HPDE6-E6E7 (cell line): ENCODE data around the gene TTC7B.
A peak's percentile ranks its signal among the peaks of the same experiment; 100 is the strongest.

ENCODE experiments used
- DNase-seq: peaks from one replicate; pipeline ENCODE4 v3.0.0; 2011; ENCODE audit warnings: missing footprints; ENCODE audit errors: extremely low spot score

The TTC7B gene

DNA sequence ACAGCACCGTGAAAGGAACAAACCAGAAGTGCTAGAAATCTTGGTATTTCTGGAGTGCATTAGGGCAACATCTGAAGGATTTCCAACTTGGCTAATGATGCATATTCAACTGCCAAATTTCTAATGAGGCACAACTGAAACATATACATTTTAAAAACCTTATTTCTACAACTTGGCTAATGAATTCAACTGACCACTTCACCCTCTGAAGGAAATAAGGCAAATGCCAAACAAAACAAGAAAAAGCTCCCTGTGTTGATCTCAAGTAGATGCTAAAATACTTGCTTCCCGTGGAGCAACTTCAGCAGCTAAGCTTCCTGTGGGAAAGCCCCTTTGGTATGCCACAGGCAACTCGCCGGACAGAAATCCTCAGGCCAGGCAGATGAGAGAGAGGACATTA, 167.1 kb downstream of the TTC7B start:
- DNase-seq: no peak

DNA sequence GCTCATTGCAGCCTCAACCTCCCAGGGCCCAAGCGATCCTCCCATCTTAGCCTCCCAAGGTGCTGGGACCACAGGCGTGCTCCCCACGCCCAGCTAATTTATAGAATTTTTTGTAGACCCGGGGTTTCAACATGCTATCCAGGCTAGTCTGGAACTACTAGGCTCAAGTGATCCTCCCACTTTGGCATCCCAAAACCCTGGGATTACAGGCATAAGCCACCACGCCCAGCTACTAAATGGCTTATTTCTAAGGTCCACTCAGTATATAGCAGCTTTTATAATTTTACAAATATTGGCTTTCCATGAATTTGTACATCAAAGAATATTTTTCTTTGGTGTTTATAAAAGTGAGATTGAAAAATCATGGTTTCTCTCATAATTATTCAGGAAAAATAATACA, 167.8 kb downstream of the TTC7B start:
- DNase-seq: no peak

DNA sequence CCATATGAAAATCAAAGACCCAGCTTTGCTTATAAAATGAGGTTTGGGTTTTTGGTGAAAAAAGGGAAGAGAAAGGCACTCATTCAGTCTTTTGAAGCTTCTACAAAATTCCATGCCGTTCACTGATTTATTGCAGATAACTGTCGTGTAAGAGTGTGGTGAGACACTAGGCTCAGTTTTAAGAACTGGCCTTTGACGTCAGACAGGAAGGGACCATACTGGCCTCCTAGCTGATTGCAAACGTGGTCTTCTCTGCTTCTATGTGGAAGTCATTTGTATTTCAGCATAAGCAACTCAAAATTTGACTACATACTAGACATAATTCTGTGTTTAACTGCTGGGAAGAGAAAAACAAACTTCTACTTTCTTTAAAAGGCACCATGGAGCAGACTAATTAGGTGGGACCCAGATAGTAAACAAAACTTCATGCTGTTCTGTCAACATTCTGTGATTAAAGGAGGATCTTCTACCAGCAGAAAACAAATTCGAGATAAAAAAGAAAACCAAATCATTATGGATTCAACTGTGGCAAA, 168.7 kb downstream of the TTC7B start:
- DNase-seq: no peak

DNA sequence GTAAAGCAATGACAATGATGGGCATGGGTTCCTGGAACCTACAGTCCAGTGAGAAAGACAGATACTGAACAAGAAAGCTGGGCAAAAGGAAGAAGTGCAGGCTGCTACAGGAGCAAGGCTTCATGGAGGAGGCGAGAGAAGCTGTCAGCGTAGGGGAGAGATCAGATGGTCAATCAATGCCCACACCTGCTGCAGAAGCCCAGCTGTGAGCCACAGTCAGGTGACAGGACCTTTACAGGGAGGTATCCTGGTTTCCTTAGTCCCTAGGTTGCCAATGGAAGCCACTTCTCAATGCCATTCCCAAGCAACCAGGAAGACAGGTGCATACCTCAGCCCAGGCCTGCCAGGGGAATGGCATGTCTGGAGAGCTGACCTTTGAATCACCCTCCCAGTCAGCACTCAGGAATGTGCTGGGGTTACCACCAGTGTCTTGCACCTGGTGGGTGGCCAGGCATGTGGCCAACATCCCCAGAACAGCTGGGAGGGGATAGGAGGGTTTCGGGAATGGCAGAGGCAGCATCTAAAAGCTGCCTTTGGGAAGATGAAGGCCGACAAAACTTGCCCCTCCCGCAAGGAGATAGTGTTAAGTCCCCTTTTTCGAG, 170.3 kb downstream of the TTC7B start:
- peak; percentile 58 for DNase-seq

DNA sequence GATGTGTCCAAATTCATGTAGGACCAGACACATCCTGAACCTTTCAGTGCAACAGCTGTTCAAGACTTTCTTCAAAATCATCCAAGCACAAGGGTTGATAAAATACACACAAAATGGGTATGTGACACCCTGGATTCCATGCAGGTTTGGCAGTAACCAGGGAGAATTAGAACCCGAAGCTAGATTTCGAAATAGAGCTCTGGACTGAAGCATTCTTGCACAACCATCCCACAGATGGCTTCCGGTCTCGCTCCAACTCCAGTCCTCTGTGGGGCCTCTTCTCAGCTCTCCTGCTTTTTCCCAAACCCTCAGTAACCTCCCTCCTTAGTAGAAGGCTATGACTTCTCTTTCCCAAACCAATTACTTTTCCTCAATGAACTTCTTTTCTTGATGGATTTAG, 171.3 kb downstream of the TTC7B start:
- DNase-seq: no peak

DNA sequence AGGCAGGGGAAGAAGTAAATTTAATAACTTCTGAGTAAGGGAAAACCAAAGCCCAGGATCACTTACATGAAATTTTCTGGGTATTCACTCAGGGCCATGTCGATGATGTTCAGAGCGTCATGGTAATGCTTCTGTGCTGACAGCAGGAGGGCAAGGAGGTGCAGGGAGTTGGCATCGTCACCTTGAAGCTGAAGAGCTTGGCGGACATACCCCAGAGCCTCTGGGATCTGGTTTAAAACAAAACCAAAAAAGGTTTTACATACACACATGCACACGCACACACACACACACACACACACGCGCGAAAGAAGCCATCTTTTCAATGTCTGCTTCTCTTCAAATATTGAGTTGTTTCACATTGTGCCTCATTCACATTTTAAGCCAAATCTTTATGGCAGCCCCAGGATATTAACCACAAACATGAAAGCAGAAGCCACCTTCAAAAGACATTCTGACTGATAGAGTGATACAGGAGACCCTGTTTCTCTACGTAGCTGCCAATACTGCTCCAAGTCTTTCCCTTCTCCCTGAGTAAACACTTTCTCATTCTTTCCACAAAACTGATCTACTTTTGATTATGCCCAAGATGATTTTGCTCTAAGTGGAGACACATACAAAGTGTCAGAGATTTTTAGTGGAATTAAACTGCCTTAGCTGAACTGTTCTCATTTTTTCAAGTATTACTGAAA, 172.1 kb downstream of the TTC7B start:
- DNase-seq: no peak

DNA sequence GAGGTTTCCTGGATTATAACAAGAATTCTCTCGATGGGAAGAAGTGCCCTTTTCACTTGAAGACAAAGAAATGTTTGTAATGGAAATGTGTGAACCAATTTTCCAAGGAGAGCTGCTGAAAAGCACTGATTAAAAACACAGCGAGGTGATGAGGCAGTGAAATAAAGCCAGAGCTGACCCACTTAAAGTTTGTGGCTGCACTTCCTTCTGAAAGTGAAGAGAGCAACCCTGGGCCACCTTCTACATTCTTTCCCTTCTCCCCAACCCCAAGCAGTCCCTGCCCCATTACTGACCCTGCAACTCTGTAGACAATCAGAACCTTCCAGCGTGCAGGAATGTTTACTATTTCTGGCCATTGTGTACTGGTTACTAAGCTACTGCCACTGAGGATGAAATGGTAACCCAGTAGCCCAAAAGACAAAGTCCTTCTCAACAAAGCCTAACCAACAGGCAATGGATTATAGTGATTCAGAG, 173.9 kb downstream of the TTC7B start:
- DNase-seq: no peak

DNA sequence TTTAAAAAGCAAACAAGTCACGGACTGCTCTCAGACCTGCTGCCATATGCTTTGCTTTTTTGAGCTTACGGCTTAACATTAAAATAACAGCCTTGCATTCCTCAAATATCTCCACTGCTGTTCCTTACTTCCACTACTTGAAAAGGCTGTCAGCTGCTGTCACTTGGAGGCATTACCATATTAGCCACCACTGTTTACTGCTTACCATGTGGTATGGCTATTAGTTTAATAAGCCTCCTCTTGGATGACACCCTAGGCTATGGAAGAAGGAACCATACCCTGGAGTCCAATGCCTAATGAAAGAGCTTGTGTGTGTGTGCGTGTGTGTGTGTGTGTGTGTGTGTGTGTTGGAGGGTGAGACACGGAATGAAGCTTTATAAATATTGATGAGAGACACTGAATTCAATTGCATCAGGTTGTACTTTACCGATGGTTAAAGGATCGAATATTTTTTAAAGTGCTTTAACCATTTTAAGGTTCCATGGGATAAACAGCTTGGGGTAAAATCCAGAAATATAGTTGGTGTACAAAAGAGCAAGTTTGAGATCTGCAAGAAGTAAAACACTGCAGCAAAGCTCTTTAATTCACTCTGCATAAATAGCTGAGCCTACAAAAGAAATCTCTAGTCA, 174.5 kb downstream of the TTC7B start:
- no peak for DNase-seq

DNA sequence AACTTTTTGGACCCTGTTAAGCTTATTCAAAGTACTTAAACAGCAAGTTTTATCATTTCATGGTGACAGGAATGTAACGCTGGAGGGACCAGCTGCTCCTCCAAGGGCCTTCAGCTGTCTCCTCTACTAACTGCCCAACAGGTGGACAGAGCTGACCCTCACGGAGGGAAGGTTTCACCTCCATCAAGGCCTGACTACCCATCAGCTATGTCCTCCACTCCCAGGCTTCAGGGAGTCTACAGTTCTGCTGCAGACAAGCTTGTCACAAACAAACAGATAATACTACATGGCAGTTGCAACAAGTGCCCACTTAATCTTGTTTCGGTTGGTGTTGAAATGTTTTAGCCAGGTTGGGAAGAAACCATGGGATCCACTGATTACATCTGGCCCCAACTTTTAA, 175.1 kb downstream of the TTC7B start:
- DNase-seq: no peak

DNA sequence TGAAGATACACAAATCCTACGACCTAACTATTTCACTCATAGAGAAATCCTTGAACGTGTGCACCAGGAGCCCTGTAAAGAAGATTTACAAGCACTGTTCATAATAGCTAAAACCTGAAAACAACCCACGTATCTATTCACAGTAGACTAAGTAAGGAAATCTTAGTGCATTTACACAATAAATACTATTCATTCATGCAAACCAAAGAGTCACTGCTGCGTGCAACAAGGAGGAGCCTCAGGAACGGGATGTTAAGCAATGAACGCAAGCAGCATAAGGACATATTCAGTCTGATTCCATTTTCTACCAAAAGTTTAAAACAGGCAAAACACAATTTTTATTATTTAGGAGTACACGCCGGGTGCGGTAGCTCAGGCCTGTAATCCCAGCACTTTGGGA, 176.6 kb downstream of the TTC7B start:
- no peak for DNase-seq

DNA sequence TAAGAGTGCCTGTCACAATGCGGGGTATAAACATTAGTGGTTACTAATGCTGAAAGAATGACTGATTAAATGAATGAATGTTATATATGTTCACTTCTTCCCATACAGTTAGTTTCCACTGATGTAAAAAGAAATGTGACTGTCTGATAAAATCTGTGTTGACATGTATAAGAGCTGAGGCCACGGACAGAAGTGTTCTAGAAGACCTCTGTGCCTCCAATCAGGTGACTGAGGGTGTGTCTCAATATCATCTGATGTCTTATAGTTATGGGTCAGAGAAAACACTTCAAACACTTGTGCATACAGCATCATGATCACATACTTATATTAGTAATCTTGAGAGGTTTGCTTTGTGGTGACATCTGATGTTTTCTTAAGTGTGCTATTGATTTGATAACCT, 183.4 kb downstream of the TTC7B start:
- DNase-seq: no peak

DNA sequence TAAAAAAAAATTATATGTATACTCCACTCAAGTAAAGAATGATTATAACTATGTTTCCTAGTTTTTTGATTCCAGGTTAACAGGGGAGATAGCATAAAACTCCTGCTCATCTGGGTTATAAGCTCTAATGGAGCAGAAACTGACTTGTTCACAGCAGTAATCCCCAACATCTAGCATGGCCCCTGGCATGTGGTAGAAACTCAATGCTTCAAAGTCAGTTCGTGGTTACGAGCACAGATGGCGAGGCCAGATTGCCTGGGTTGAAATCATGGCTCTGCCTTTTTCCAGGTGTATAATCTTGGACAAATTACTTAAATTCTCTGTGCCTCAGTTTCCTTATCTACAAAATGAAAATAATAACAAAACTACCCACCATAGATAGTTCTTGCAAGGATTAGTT, 183.8 kb downstream of the TTC7B start:
- no peak for DNase-seq

DNA sequence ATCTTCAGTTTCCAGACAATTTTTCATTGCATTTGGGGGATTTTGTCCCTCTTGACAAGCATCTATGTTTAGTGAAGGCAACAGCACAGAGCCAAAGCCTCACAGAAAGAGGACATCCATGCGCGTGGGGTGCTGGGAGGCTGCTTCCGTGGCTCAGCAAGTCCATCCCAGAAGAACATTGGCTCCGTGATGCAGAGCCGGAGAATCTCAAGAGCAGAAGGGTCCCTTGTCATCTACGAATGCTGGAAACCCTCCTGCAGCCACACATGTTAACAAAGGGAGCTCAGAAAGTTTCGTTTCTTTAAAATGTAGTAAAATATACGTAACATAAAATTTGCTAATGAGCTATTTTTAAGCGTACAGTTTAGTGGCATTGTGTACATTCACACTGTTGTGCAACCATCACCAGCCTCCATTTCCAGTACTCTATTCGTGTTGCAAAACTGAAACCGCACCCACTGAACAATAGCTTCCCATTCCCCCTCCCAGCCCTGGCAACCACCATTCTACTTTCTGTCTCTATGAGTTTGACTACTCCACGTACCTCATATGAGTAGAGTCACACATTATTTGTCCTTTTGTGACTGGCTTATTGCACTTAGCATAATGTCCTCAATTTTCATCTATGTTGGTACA, 185.9 kb downstream of the TTC7B start:
- DNase-seq: no peak

DNA sequence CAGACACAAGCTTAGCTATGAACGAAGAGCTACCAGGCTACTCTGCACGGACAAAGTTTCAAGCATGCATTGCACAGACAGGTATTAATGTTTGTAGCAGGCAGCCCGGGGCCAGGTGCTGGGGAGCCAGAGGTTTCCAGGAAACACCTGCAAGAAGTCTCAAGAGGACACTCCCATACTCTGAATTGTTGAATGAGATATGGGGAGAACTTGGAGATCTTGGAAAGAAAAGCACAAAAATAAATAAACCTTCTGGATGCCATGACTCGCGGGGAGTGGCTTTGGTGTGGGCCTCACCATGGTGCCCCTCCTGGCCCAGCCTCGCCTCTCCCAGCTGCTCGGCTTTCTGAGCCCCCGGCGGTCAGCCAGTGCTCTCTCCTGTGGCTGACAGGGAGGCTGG, 186.8 kb downstream of the TTC7B start:
- no peak for DNase-seq

DNA sequence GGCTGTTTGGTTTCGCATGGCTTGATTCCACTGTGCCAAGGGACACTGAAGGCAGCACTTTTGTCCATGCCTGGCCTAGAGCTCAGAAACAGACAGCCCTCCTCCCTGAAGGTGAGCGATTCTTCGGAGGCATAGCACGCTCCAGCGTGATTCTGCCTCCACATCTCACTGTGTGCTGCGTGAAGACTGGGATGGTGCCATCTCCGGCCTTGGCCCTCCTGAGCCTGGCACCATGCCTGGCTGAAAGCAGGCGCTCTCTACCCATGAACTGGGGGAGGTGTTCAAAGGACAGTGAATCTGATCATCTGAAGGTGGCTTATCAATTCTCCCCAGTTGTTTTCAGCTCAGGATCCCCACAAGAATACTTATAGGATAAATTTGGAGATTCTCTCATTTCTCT, 187.4 kb downstream of the TTC7B start:
- no peak for DNase-seq

DNA sequence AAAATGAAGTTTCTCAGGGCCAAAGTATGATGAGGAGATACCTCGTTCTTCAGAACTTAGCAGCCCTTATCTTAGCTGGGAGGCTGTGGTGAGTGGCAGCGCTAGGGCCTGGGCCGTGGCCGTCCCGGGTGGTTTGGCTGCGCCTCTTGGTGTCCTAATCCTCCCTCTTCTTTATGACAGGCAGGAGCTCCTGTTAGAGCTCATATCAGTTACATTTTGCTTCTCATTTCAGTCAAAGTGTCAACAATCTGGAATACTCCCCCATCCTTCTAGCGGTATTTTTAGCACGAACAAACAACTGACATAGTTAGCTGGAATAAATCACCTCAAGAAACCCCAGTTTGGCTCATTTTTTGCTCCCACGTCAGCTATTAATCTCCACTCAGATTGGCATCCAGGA, 188.8 kb downstream of the TTC7B start:
- no peak for DNase-seq

DNA sequence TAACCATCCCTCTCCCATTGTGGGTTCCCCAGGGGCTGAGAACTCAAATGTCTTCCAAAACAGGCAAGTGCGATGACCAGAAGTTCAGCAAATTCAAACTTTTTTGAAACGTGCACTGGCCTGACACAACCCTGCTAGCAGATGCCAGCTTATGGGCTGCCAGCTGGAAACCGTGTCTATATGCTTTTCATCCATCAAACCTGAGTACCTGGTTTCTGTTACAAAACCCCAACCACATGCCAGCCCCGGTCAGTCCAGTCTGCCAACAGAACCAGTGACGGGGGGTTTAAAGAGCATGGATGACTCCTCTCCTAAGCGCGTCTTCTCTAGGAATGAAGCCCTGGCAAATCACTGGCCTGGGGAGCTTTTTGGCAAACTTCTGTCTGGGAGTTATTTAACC, 189.7 kb downstream of the TTC7B start:
- DNase-seq: no peak

DNA sequence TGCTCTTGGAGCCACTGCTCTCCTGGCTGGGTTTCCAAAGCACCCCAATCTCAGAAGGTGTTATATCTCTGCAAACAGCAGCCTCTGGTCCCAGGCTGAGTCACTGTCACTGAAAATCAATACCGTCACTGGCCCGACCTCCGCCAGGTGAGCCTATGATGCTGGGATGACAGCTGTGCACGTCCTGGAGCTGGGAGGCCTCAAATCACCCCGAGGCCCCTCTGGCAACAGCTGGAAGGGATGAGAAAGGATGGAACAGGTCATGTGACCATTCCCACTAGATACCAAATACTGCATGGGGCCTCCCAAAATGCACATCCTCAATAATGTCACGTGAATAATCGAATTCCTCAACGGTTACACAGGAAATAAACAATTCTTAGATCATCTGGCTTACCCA, 190.8 kb downstream of the TTC7B start:
- no peak for DNase-seq

DNA sequence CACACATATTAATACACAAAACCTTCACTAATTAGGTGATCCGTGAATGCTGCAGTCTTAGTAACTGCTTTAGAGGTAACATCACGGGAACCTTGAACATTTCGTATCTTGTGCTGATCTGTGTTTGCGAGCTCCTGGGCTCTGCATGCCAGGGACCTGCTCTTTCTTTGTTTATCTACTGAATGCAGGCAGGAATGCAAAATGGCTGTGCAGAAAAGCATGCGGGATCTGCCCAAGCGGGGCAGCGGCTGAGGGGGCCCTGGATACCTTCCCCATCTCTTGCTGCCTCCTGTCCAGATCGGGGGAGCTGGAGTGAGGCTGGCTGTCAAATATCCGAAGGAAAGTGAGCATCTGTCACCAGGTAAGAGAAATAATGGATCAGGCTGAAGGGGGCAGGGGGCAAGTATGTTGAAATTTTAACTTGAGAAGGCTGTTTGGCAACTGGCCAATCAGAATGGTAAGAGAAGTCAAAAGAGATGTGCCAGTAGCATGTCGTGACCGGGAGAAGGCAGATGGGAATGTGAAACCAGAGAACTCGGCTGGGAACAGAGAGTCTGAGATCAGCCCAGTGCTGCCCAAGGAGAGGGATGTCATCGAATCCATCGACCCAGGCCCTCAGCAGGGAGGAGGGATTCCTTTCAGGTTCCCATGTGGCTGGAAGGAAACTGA, 191.4 kb downstream of the TTC7B start:
- peak; percentile 39 for DNase-seq

DNA sequence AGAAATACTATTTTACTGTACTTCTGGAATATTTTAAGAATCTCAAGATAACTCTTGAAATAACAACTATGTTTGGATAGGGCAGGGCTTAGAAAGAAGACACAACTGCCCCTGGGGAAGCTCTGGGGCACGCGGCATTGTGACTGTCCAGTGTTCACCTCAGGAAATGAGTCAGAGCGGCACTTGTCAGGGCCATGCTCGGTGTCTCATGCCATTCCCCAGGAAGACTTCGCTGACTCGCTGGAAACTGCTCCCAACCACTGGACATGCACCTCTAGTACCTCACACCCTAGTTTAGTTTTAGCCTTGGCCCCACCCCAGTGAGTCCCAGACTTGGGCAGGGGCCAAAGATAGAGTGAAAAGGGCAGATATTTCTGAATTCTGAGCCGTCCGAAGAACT, 192.0 kb downstream of the TTC7B start:
- peak; percentile 74 for DNase-seq

DNA sequence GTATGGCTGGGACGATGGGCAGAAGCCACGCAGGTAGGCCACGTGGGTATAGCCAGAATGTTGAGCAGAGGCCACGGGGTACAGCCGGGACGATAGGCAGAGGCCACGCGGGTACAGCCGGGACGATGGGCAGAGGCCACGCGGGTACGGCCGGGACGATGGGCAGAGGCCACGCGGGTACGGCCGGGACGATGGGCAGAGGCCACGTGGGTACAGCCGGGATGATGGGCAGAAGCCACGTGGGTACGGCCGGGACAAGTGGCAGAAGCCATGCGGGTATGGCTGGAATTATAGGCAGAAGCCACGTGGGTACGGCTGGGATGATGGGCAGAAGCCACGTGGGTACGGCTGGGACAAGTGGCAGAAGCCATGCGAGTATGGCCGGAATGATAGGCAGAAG, 195.0 kb downstream of the TTC7B start:
- no peak for DNase-seq

DNA sequence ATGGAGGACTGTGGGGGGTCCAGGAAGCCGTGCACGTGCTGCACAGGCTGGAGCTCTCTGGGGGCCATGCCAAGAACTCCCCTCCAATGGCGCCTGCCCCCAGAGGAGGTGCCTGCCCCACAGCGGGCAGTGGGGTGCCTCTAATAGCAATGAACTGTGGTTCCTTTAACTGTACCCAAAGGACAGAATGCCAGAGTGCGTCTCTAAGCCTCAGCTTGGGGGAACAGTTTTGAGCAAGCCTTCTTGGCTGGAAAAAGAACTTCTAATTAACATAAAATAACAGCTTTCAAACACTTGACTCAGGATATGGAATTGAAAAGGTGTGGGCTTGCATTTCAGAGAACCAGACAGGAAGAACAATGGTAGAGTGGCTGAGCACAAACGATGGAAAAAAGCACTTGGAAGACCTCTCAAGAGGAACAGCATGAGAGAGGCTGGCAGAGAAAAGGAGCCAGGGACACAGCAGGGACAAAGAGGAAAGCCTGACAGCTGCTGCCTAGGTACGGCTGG, 195.6 kb downstream of the TTC7B start:
- no peak for DNase-seq
